Kidney (tissue), 14 donors: ENCODE data around the gene CD69. TPM values are rescaled to one million over a fixed set of nuclear protein-coding genes. Genes with fewer than 3 reads are reported as not detected.

Experiments used
- DNase-seq, 5 donors: peaks; one replicate each; pipeline ENCODE4 v3.0.0-alpha.2; 2013 to 2020
- FAIRE-seq: peaks from 2 replicates; lab custom pipeline; 2012; peaks lifted over from hg19 to GRCh38; lab: Jason Lieb, UNC
- H3K27ac ChIP-seq, 2 donors: one replicate each; pipeline ENCODE4 v1.7.0; 2013; ENCODE audit warnings: low read depth in 2 of 2, low read length in 2 of 2, inconsistent platforms in 1 of 2
- H3K27me3 ChIP-seq: one replicate; pipeline ENCODE4 v1.7.1; 2013; ENCODE audit warnings: low read length, inconsistent platforms; ENCODE audit not compliant: control insufficient read depth, insufficient read depth
- H3K36me3 ChIP-seq, 3 donors: one replicate each; pipeline versions ENCODE4 v1.7.0 to v1.7.1; 2013; ENCODE audit warnings: low read length in 3 of 3, control low read depth in 1 of 3, inconsistent platforms in 1 of 3; ENCODE audit not compliant: insufficient read depth in 3 of 3, control insufficient read depth in 2 of 3
- H3K4me1 ChIP-seq, 3 donors: one replicate each; pipeline versions ENCODE4 v1.7.0 to v1.7.1; 2013; ENCODE audit warnings: low read length in 3 of 3, inconsistent platforms in 1 of 3, low read depth in 1 of 3; ENCODE audit not compliant: control insufficient read depth in 2 of 3, insufficient read depth in 2 of 3
- H3K4me3 ChIP-seq, 3 donors: one replicate each; pipeline versions ENCODE4 v1.7.0 to v1.8.1; 2013; ENCODE audit warnings: low read length in 3 of 3, control low read depth in 1 of 3, inconsistent platforms in 1 of 3
- H3K9ac ChIP-seq, 3 donors: one replicate each; pipeline versions ENCODE4 v1.7.0 to v1.7.1; 2013; ENCODE audit warnings: low read length in 3 of 3, control low read depth in 1 of 3, inconsistent platforms in 1 of 3
- H3K9me3 ChIP-seq, 3 donors: one replicate each; pipeline versions ENCODE4 v1.7.0 to v1.7.1; 2013; ENCODE audit warnings: low read length in 3 of 3, control low read depth in 1 of 3, inconsistent platforms in 1 of 3; ENCODE audit not compliant: control insufficient read depth in 2 of 3, insufficient read depth in 1 of 3
- CTCF ChIP-seq: IDR thresholded peaks from 3 replicates; pipeline ENCODE4 v1.5.1; 2012; ENCODE audit warnings: mild to moderate bottlenecking, moderate library complexity, borderline replicate concordance; ENCODE audit not compliant: insufficient read depth; ENCODE audit errors: extremely low read depth
- intact Hi-C: fragments of 100-400 bp; cut with DNase I; formaldehyde crosslinking; loops from one replicate; pipeline ENCODE4 v1.11.1; 2022
- polyA plus RNA-seq: library from polyadenylated mRNA; stranded (reverse); fragments of 350-450 nt; fragmentation: Illumina TruSeq; extraction: RNeasy Lipid Tissue Mini Kit (QIAGEN cat#74804); gene quantifications from one replicate; pipeline ENCODE4 v1.2.3, GENCODE V29; 2014; ENCODE audit warnings: low read depth, low replicate concordance; ENCODE audit not compliant: insufficient read depth
- total RNA-seq: library from RNA; stranded (reverse); fragmentation: NEBNext Ultra II Directional; extraction: Animal tissue kit (Norgen Biotek cat#: 25700); gene quantifications from one replicate; pipeline ENCODE4 v1.2.1, GENCODE V29; 2021
- donor health status: control.
- donor health status: control.
- donor health status: control.
- donor health status: control.
- donor health status: control.
- donor health status: DM: yes; HTN: yes; CAD: no.
- donor health status: Normal renal cell carcinoma (clear cell type).

Gene CD69
- total and polyA plus RNA-seq, 2 donors from 2014 or later, result 2.2 to 25.0 TPM

- Histone ChIP-seq H3K9ac (no peak overlapping the region), H3K4me1 (no peaks in the 10 kb centered on the region), H3K36me3 (no peaks in the 10 kb centered on the region), H3K27ac (no peak overlapping the region), H3K9me3 (no peaks in the 10 kb centered on the region), H3K4me3 (no peak overlapping the region), H3K27me3 (no peaks in the 10 kb centered on the region)
- TF ChIP-seq CTCF, result no peak
- no peak for FAIRE-seq
- no peak for DNase-seq
- intact Hi-C loops, result loop anchor here (10.0 kb wide), 1 partner anchor 168 kb away; no protein-coding TSS in a partner anchor
Observed at GRCh38 chr12:9756706-9757105, 4.0 kb downstream of the CD69 start.

- no peak for TF ChIP-seq CTCF
- H3K4me3 ChIP-seq, result no peak overlapping the region
- no peak for FAIRE-seq
- no peaks in the 10 kb centered on the region for H3K4me1 ChIP-seq
- intact Hi-C loops, result loop anchor here (10.0 kb wide), 1 partner anchor 169 kb away; no protein-coding TSS in a partner anchor
- no peak for DNase-seq
- H3K9me3 ChIP-seq, result no peaks in the 10 kb centered on the region
- no peaks in the 10 kb centered on the region for H3K36me3 ChIP-seq
- H3K27ac ChIP-seq, result no peak overlapping the region
- H3K9ac ChIP-seq, result no peak overlapping the region
- H3K27me3 ChIP-seq, result no peaks in the 10 kb centered on the region
Observed at GRCh38 chr12:9756170-9756569, 4.5 kb downstream of the CD69 start.

GRCh38 chr12:9755567-9755966 lies 5.1 kb downstream of the CD69 start:
- FAIRE-seq (no peak), DNase-seq (no peak)
- TF ChIP-seq CTCF, result no peak
- H3K4me1 ChIP-seq, result no peaks in the 10 kb centered on the region
- H3K9ac ChIP-seq, result no peak overlapping the region
- H3K27ac ChIP-seq, result no peak overlapping the region
- no peaks in the 10 kb centered on the region for H3K27me3 ChIP-seq
- no peaks in the 10 kb centered on the region for H3K9me3 ChIP-seq
- intact Hi-C loops, result loop anchor here (10.0 kb wide), 1 partner anchor 169 kb away; no protein-coding TSS in a partner anchor
- H3K36me3 ChIP-seq, result no peaks in the 10 kb centered on the region
- H3K4me3 ChIP-seq, result no peak overlapping the region

GRCh38 chr12:9755035-9755434 lies 5.7 kb downstream of the CD69 start:
- no peaks in the 10 kb centered on the region for H3K27me3 ChIP-seq
- H3K27ac ChIP-seq, result no peak overlapping the region
- no peak for DNase-seq
- no peak overlapping the region for H3K9ac ChIP-seq
- H3K4me3 ChIP-seq, result no peak overlapping the region
- no peak for FAIRE-seq
- intact Hi-C loops, result loop anchor here (10.0 kb wide), 1 partner anchor 170 kb away; no protein-coding TSS in a partner anchor
- no peak for TF ChIP-seq CTCF
- H3K9me3 ChIP-seq, result no peaks in the 10 kb centered on the region
- no peaks in the 10 kb centered on the region for H3K36me3 ChIP-seq
- H3K4me1 ChIP-seq, result no peaks in the 10 kb centered on the region
